ENCODE measurements around the gene TRIM50. TPM values are rescaled to one million over a fixed set of nuclear protein-coding genes. Genes with fewer than 3 reads are reported as not detected.

TRIM50 gene
- total and polyA plus RNA-seq, 2 experiments from 2014 or later, result 0.10 TPM; not detected in 1

- Histone ChIP-seq H3K27ac (ENCODE audit: low read depth) (no peak overlapping the region), H3K79me2 (replicated peaks; ENCODE audit: insufficient read depth) (no peaks in the 10 kb centered on the region), H3K4me2 (no peak overlapping the region), H3K9me2 (ENCODE audit: insufficient read depth) (no peaks in the 10 kb centered on the region), H3K4me3 (no peak overlapping the region), H3K4me1 (ENCODE audit: insufficient read depth) (no peaks in the 10 kb centered on the region), H3F3A (replicated peaks; ENCODE audit: low read depth) (no peaks in the 10 kb centered on the region), H3K27me3 (ENCODE audit: insufficient read depth) (no peaks in the 10 kb centered on the region), H2AFZ (no peak overlapping the region), H4K20me1 (replicated peaks; ENCODE audit: insufficient read depth) (no peaks in the 10 kb centered on the region), H3K36me3 (ENCODE audit: insufficient read depth) (no peaks in the 10 kb centered on the region)
- TF ChIP-seq ZNF462 (CRISPR knock-in tag; IDR thresholded peaks at IDR 0.05) (no peak), JUNB (IDR thresholded peaks at IDR 0.05; ENCODE audit: unreplicated experiment) (no peak), CREB1 (CRISPR knock-in tag; IDR thresholded peaks at IDR 0.05; ENCODE audit: low read depth) (no peak), EZH2 (IDR thresholded peaks at IDR 0.05; ENCODE audit: low read depth, unreplicated experiment) (no peak), EZH2phosphoT487 (IDR thresholded peaks at IDR 0.05; ENCODE audit: unreplicated experiment) (no peak), ZNF114 (CRISPR knock-in tag; IDR thresholded peaks at IDR 0.05) (no peak), POLR2AphosphoS5 (IDR thresholded peaks at IDR 0.05; ENCODE audit: low read depth) (no peak), NANOG (IDR thresholded peaks at IDR 0.05; ENCODE audit: borderline replicate concordance) (no peak), REST (IDR thresholded peaks at IDR 0.05; ENCODE audit: unreplicated experiment) (no peak), ZNF331 (CRISPR knock-in tag; IDR thresholded peaks at IDR 0.05; ENCODE audit: low read depth) (no peak), STAT1 (IDR thresholded peaks at IDR 0.05; ENCODE audit: unreplicated experiment) (no peak)
- TF ChIP-seq, protein P1, sequence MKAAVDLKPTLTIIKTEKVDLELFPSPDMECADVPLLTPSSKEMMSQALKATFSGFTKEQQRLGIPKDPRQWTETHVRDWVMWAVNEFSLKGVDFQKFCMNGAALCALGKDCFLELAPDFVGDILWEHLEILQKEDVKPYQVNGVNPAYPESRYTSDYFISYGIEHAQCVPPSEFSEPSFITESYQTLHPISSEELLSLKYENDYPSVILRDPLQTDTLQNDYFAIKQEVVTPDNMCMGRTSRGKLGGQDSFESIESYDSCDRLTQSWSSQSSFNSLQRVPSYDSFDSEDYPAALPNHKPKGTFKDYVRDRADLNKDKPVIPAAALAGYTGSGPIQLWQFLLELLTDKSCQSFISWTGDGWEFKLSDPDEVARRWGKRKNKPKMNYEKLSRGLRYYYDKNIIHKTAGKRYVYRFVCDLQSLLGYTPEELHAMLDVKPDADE (IDR thresholded peaks at IDR 0.05), result no peak
- TF ChIP-seq, protein P2, sequence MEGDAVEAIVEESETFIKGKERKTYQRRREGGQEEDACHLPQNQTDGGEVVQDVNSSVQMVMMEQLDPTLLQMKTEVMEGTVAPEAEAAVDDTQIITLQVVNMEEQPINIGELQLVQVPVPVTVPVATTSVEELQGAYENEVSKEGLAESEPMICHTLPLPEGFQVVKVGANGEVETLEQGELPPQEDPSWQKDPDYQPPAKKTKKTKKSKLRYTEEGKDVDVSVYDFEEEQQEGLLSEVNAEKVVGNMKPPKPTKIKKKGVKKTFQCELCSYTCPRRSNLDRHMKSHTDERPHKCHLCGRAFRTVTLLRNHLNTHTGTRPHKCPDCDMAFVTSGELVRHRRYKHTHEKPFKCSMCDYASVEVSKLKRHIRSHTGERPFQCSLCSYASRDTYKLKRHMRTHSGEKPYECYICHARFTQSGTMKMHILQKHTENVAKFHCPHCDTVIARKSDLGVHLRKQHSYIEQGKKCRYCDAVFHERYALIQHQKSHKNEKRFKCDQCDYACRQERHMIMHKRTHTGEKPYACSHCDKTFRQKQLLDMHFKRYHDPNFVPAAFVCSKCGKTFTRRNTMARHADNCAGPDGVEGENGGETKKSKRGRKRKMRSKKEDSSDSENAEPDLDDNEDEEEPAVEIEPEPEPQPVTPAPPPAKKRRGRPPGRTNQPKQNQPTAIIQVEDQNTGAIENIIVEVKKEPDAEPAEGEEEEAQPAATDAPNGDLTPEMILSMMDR (conservative IDR thresholded peaks at IDR 0.05; ENCODE audit: low read depth in 2 of 2), result no peak
- H3K4me3 Mint-ChIP-seq, result no peak overlapping the region
- DNase-seq (ENCODE audit: low spot score), result no peak
- H3K27ac Mint-ChIP-seq, result no peak overlapping the region
- H3K4me1 Mint-ChIP-seq, result peaks cover 6% of the 10 kb centered on the region; the same call in 2 of the 3 replicates
- no peaks in the 10 kb centered on the region for H3K9me3 Mint-ChIP-seq
- peaks cover 4% of the 10 kb centered on the region for H3K27me3 Mint-ChIP-seq (ENCODE audit: insufficient read depth, low read depth, poor library complexity)
- ATAC-seq, result no peak
- no peaks in the 10 kb centered on the region; the same call in 2 of the 3 replicates for H3K36me3 Mint-ChIP-seq (ENCODE audit: low read depth)
Measured at GRCh38 chr7:73359306-73359705, 31.4 kb upstream of the TRIM50 start.

Measured in GM23338 (cell line).